ENCODE data around the gene MTR.

Gene MTR

DNA sequence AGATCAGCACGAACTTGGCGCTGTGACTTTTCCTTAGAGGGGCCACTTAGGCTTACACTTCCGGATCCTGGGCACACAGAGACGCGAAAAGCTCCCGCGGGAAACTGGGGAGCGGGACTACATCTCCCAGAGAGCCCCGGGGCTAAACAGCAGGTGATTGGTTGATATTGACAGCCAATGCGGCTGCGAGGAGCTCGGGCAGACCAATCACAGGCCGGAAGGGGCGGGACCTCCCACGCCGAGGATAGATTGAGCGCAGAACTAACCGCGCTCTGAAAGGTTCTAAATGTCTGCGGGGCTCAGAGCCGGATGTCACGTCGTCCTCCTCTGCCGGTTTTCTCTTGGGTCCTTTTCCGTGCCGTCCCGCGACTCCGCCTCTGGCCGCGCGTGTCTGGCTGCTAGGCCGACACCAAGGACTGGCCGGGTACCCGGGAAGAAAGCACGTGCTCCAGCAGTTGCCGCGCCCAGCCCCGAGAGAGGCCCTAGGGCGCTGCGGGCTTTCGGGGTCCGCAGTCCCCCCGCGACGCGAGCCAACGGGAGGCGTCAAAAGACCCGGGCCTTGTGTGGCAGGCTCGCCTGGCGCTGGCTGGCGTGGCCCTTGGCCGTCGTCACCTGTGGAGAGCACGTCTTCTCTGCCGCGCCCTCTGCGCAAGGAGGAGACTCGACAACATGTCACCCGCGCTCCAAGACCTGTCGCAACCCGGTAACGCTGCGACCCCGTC lies at the start of gene MTR:
TSS of gene MTR (plus strand) at position 258 of the 722 bp plus-strand sequence. CDS start at position 670, 412 bp downstream.
- peak; percentile 98 for FAIRE-seq

GRCh38 chr1:236746785-236747184 lies 48.3 kb upstream of the MTR start:
- FAIRE-seq = no peak

GRCh38 chr1:236747311-236747985 lies 47.6 kb upstream of the MTR start:
- FAIRE-seq = no peak

DNA sequence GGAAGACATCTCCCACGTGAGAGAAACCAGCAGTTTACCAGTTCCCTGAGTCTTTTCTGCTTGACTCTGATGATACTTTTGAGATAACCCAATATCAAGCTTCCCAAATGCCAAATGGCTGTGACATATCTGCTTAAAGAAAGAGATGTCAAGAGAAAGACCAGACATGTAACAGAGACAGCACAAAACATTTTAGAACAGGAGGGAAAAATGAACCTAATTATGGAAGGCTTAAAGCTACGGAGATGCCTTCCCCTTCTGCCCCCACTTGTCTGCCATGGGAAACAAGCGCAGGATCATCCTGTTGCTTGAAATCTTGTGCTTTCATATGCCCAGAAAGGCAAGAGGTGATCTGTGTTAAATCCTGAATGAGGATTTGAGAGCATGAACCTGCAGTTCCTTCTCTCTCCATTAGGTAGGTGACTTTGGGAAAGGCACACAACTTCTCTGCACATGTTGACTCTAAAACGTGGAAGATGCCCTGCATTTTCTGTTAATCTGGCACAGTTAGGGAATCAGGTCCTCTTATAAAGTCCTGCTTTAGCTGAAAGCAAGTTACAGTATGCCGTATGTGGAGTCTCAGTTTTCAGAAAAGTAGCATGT lies 46.7 kb upstream of the MTR start:
- no peak for FAIRE-seq

DNA sequence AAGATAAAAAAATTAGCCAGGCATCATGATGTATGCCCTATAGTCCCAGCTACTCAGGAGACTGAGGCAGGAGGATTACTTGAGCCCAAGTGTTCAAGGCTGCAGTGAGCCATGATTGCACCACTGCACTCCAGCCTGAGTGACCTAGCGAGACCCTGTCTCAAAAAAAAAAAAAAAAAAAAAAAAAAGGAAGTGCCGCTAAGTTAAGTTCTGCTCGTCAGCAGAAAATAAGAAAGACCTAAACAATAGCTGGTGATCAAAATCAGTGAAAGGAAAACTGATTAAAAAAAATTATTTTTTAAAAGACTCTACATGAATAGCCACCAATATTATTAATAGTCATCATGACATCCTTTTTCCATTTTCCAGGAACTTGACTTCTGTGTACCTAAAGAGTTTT lies 44.2 kb upstream of the MTR start:
- FAIRE-seq = no peak

GRCh38 chr1:236751385-236751784 lies 43.7 kb upstream of the MTR start:
- no peak for FAIRE-seq

GRCh38 chr1:236751935-236752334 lies 43.2 kb upstream of the MTR start:
- FAIRE-seq = no peak

GRCh38 chr1:236753516-236753915 lies 41.6 kb upstream of the MTR start:
- no peak for FAIRE-seq

DNA sequence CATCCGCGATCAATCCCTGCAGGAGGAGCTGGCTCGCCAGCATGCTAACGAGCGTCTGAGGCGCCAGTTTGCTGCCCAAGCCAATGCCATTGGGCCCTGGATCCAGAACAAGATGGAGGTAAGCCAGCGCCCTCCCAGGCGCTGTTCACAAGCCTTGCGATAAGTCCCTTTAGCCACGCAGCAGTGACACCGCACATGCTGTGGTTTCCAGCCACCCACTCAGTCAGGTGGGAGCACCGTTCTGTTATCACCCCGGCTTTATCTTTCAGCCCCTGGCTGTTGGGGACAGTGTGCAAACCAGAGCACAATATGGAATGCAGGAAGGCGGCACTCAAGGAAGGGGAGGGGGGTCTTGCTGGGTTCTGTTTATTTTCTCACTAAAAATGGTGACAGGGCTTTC lies 41.1 kb upstream of the MTR start:
- FAIRE-seq = no peak

DNA sequence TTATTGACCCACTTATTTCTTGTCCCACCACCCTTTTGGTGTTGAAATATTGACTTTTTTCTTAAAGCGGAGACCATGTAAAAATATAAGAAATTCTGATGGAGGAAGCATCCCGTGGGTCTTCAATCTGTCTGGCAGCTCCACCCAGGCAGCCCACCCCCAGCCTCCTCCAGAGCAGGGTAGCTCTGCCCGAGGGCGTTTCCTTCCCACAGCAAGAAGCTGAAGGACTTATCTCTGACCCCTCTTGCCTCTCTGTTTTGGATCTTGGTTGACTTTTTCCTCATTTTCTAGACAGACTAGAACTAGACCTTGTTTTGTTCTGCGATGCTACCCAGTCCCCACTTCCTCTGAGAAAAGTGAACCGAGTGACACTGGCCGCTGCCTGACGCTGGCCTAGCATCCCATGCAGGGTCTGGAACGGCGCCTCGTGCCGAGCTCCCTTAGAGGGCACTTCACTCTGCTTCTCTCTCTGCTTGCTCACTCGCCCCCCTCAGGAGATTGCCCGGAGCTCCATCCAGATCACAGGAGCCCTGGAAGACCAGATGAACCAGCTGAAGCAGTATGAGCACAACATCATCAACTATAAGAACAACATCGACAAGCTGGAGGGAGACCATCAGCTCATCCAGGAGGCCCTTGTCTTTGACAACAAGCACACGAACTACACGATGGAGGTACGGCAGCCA lies 40.4 kb upstream of the MTR start:
- no peak for FAIRE-seq

DNA sequence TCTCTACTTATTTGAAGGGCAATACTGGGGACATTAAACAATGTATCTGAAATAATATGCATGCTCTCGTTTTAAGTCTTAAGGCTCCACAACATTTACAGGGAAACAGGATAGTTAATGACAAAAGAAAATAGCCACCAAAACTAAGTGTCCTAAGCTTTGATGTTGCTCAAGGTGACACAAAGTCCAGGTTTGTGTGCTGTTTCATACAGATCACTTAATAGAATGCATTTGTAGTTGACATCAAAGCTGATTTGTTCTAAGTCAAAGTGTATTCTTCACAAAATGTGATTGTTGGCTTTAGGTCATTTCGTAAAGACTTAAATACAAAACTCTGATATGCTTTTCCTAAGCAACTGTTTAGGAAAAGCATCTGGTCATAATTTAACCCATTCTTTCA lies 37.5 kb upstream of the MTR start:
- no peak for FAIRE-seq

DNA sequence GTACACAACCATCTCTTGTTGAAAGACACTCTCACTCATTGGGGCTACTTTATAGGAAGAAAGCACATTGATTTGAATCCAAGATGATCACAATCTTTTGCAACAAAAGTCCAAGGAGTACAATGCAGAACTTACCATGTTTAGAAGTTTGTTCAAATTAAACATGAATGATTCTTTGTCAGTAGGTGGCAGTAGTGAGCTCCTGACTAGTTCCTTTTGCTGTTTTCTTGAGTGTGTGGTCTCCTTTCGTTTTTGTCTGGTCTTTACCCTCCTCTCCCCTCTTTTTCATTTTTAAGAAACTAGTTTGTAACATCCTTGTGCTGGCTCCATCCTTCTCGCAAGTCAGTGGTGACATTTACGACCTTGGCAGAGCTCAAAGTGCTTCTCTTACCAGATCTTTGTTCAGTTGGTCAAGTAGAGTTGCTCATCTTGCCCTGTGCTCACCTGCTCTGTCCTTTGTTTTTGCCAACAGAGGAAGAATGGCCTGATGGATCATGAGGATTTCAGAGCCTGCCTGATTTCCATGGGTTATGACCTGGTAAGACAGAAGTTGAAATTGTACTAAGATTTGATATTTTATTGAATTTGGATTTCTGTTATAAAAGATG lies 35.7 kb upstream of the MTR start:
- FAIRE-seq = peak; percentile 55

DNA sequence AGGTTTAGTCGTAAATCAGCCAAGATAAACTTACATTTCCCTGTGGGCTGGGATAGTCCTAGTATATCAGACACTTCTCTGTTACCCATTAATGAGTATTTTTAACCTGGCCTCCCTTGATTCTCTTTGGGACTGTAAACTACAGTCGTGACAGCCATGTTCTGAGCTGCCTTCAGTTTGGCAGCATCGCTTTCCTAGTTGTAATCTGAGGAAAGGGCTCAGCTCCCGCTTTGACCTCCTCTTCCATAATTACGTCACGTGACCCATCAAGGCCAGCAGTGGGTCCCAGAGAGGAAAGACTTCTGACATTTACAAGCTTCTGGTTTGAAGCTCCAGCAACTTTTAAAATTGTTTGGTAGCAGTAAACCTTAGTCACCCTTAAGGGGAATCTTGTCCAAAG lies 34.6 kb upstream of the MTR start:
- FAIRE-seq = no peak

DNA sequence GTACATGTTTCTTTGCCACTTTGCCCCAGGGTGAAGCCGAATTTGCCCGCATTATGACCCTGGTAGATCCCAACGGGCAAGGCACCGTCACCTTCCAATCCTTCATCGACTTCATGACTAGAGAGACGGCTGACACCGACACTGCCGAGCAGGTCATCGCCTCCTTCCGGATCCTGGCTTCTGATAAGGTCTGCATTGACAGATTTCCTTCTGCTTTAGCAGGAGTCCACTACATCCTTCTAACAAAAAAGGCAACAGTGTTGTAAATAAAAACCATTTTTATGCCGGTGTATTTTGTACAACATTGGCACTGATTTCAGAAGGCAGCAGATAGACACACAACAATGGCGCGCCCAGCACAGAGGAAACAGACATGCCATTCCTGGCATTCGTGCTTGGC lies 34.1 kb upstream of the MTR start:
- FAIRE-seq = no peak

DNA sequence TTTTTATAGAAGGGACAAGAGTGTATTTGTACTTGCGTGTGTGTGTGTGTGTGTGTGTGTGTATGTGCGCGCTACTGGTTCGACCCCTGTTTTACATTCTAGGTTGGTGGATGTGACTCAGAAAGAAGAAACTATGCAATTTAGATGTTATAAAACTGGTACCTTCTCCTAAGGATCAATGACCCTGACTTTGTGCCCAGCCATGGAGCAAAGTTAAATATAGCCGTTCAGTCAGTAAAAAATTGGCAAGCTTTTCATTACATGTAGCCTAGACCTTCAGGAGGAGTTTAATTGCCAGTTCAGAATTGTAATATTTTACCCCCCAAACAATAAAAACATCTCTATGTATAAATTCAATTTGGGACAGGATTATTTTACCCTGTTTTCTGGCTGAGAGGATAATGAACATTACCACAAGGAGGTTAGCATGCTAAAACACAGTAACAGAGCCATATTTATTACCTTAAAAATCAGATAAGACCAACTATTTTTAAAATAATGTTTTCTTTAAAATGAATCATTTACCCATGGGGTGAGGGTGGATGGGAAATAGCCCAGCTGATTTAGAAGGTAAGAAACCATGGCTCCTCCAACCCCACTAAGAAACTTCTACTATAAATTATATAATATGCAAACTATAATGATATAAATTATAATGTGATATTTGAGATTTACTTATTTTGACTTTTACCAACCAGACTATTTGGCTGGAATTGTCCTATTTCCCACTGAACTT lies 33.5 kb upstream of the MTR start:
- no peak for FAIRE-seq

DNA sequence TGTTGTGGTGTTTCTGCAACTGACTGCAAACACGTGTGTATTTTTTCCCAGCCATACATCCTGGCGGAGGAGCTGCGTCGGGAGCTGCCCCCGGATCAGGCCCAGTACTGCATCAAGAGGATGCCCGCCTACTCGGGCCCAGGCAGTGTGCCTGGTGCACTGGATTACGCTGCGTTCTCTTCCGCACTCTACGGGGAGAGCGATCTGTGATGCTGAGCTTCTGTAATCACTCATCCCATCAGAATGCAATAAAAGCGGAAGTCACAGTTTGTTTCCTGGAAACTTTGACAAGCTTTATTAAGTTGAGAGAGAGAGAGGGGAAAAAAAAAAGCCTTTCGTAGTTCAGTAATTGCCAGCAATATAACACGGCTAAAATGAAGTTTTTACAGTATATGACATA lies 32.7 kb upstream of the MTR start:
- no peak for FAIRE-seq

- no peak for FAIRE-seq
These were observed 29.3 kb upstream of the MTR start for GRCh38 chr1:236765831-236766230.

- no peak for FAIRE-seq
These were observed 28.6 kb upstream of the MTR start for GRCh38 chr1:236766506-236766905.

GRCh38 chr1:236767276-236767675 lies 27.8 kb upstream of the MTR start:
- FAIRE-seq = no peak

GRCh38 chr1:236768601-236769000 lies 26.5 kb upstream of the MTR start:
- no peak for FAIRE-seq

GRCh38 chr1:236773919-236774318 lies 21.2 kb upstream of the MTR start:
- no peak for FAIRE-seq

DNA sequence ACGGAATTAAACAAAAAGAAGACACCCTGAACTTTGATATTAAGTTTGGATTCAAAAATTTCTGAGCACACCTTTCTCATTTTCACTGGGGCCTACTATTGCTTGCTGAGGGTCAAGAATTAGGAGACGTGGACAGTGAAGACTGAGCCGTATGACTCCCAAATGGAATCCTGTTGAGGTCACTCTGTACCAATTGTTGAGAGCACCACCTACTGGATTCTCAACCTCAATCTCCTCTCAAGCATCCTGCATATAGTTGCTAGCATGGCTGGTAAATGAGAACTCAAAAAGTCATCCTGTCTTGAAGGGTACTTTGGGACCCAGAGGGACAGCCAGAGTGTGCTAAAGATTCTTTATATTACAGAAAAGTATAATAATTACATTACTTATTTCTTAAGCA lies 20.2 kb upstream of the MTR start:
- no peak for FAIRE-seq

DNA sequence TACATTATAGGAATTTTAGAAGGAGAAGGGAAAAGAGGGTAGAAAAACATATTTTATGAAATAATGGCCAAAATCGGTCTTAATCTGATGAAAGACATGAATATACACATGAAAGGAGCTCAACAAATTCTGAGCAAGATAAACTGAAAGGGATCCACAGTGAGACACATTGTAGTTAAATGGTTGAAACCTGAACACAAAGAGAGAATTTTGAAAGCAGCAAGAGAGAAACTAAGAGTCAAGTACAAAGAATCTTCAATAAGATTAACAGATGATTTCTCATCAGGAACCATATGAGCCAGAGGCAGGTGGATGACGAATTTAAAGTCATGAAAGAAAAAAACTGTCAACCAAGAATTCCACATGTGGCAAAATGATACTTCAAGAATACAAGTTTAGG lies 15.8 kb upstream of the MTR start:
- FAIRE-seq = no peak
